ENCODE measurements around the gene RPUSD1.
"Not testable (repeated sequence)": the region's sequence is repeated elsewhere in the genome, so short reads cannot be mapped to it uniquely, and the experiment has no call there.

Gene RPUSD1

GRCh38 chr16:768428-768827 is 19.8 kb downstream of the RPUSD1 start:
- DNase-seq: no peak

GRCh38 chr16:767743-768235 is 20.4 kb downstream of the RPUSD1 start:
- DNase-seq: no peak

DNA sequence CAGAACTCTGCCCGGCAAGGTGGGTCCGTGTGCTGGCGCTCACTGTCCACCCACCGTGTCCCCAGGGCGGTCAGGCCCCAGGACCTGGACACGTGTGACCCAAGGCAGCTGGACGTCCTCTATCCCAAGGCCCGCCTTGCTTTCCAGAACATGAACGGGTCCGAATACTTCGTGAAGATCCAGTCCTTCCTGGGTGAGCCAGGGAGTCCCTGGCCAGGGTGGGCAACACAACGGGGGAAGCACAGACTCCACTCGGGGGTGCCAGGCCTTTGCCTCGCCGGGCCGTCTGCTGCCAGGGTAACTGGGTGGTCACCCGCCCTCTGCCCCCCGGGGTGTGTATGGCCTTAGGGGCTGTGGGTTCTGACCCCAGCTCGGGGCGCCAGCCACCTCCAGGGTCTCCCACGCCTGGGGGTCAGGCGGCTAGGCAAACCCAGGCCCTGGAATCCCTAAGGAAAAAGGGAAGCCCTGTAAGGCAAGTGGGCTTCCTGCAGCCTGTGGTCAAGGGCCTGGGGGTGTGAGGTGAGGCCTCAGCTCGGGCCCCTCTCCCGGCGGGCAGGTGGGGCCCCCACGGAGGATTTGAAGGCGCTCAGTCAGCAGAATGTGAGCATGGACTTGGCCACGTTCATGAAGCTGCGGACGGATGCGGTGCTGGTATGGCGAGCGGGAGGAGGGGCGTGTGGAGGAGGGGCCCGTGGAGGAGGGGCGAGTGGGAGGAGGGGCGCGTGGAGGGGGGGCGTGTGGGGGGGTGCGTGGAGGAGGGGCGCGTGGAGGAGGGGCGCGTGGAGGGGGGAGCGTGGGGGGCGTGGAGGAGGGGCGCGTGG is 21.2 kb downstream of the RPUSD1 start:
- no peak for DNase-seq

DNA sequence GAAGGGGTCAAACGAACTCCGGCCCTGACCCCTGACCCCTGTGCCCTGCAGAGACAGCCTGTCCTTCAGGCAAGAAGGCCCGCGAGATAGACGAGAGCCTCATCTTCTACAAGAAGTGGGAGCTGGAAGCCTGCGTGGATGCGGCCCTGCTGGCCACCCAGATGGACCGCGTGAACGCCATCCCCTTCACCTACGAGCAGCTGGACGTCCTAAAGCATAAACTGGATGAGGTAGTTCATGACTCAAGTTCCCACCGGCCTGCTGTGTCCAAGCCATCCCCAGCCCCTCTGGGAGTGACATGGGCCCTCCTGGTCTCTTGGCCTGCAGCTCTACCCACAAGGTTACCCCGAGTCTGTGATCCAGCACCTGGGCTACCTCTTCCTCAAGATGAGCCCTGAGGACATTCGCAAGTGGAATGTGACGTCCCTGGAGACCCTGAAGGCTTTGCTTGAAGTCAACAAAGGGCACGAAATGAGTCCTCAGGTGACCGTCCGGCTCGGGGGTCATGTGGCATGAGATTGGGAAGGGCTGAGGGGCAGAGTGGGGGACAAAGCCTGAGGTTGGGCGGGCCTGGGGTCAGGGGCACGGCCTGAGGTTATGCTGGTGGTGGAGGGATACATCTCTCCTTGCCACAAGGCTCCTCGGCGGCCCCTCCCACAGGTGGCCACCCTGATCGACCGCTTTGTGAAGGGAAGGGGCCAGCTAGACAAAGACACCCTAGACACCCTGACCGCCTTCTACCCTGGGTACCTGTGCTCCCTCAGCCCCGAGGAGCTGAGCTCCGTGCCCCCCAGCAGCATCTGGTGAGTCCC is 22.0 kb downstream of the RPUSD1 start:
- no peak for DNase-seq

DNA sequence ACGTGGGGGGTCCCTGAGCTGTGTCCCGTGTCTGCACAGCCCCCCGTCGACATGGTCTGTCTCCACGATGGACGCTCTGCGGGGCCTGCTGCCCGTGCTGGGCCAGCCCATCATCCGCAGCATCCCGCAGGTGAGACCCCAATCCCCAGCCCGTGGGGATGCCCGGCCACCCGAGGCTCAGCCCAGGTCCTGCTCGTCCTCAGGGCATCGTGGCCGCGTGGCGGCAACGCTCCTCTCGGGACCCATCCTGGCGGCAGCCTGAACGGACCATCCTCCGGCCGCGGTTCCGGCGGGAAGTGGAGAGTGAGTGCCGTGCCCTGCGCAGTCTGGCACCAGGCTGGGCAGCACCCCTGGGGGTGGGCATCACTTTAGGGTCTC is 22.7 kb downstream of the RPUSD1 start:
- no peak for DNase-seq

DNA sequence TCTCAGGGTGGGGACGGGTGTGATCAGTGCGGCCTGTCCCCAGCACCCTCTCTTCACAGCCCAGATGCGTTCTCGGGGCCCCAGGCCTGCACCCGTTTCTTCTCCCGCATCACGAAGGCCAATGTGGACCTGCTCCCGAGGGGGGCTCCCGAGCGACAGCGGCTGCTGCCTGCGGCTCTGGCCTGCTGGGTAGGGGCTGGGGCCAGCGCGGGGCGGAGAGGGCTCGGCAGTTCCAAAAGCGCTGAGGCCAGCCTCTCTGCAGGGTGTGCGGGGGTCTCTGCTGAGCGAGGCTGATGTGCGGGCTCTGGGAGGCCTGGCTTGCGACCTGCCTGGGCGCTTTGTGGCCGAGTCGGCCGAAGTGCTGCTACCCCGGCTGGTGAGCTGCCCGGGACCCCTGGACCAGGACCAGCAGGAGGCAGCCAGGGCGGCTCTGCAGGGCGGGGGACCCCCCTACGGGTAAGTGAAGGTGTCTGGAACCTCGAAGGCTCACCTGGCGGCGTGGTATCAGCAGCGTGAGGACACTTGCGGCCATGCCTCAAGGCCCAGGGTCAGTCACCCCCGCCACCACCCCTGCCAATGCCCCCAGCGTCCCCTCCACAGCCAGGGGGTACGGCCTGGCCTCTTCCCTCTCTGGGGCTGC is 23.2 kb downstream of the RPUSD1 start:
- no peak for DNase-seq

- DNase-seq: no peak
These were observed 23.9 kb downstream of the RPUSD1 start for GRCh38 chr16:764184-764750.

GRCh38 chr16:763369-764183 is 24.6 kb downstream of the RPUSD1 start:
- DNase-seq: no peak

GRCh38 chr16:762595-763268 is 25.4 kb downstream of the RPUSD1 start:
- DNase-seq: no peak

- DNase-seq: no peak
These were observed 26.3 kb downstream of the RPUSD1 start for GRCh38 chr16:761625-762513.

- DNase-seq: no peak
These were observed 27.4 kb downstream of the RPUSD1 start, which contains the start of gene MSLN for GRCh38 chr16:760545-761343. Gene MSLN (plus strand): TSS chr16:760734. CDS start chr16:762681, 1,947 bp downstream.

- no peak for DNase-seq
These were observed 28.1 kb downstream of the RPUSD1 start for GRCh38 chr16:760065-760464.

- no peak for DNase-seq
These were observed 28.9 kb downstream of the RPUSD1 start for GRCh38 chr16:759110-759910.

- DNase-seq: no peak
These were observed 31.8 kb downstream of the RPUSD1 start for GRCh38 chr16:756428-756827.

DNA sequence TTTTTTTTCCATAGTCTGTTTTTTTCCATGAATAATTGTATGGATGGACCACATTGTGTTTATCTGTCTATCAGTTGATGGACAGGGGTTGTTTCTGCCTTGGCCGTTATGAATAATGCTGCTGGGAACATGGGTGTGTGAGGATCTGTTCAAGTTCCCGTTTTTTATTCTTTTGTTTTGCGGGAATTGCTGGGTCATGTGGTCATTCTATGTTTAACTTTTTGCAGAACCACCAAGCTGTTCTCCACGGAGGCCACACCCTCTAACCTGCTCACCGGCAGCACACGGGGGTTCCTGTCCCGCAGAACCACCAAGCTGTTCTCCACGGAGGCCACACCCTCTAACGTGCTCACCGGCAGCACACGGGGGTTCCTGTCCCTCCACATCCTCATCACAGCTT is 33.5 kb downstream of the RPUSD1 start:
- no peak for DNase-seq

DNA sequence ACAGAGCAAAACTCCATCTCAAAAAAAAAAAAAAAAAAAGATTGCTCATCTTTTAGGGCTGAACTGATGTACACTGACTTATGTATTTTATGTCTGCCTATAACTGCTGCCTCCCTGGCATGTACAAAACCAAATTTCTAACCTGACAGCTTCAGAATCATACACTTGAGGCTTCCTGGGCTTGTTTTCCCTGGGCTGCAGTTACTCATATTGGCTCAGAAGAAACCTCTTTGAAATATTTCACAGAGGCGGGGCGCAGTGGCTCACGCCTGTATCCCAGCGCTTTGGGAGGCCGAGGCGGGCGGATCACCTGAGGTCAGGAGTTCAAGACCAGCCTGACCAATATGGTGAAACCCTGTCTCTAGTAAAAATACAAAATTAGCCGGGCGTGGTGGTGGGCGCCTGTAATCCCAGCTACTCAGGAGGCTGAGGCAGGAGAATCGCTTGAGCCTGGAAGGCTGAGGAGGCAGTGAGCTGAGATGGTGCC is 34.0 kb downstream of the RPUSD1 start:
- not testable (repeated sequence) for DNase-seq

DNA sequence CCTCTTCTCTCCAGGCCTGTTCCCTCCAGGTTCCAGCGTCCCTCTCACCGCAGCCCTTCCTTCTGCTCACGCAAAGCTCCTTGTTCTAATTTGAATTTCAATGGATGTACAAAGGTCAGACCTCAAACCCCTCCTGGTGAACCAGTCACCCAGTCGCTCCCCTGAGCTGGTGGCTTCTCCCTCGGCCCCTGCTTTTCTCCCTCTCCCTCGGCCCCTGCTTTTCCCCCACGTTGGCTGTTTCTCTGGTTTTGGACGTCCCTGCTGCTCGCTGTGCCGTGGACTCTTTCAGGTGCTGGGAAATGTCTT is 36.2 kb downstream of the RPUSD1 start:
- no peak for DNase-seq

Data from nucleus accumbens (tissue), 56 donors.